Lung (tissue), 12 donors: Measurements from ENCODE around the gene HPSE2. TPM values are rescaled to one million over a fixed set of nuclear protein-coding genes. Genes with fewer than 3 reads are reported as not detected.

Experiments used
- ATAC-seq: fragments of 200-7000 bp; cut with Tn5 transposase; one replicate; pipeline ENCODE4 v1.9.1; 2020; ENCODE audit warnings: moderate number of reproducible peaks; ENCODE audit not compliant: insufficient read depth, low FRiP score
- DNase-seq, 3 donors: peaks; one replicate each; pipeline ENCODE4 v3.0.0-alpha.2; 2013 to 2017
- H3K27ac ChIP-seq, 2 donors: one replicate each; pipeline ENCODE4 v1.5.1; 2013; ENCODE audit warnings: mild to moderate bottlenecking in 2 of 2, moderate library complexity in 2 of 2, control low read depth in 1 of 2, inconsistent platforms in 1 of 2, low read depth in 1 of 2, low read length in 1 of 2
- H3K27me3 ChIP-seq, 3 donors: one replicate each; pipeline ENCODE4 v1.5.1; 2013; ENCODE audit warnings: low read length in 2 of 3; ENCODE audit not compliant: control insufficient read depth in 3 of 3, insufficient read depth in 3 of 3
- H3K36me3 ChIP-seq, 4 donors: one replicate each; pipeline ENCODE4 v1.5.1; 2013; ENCODE audit warnings: low read length in 4 of 4, mild to moderate bottlenecking in 1 of 4, moderate library complexity in 1 of 4; ENCODE audit not compliant: control insufficient read depth in 4 of 4, insufficient read depth in 4 of 4
- H3K4me1 ChIP-seq, 5 donors: one replicate each; pipeline ENCODE4 v1.5.1; 2013; ENCODE audit warnings: low read length in 5 of 5, mild to moderate bottlenecking in 2 of 5, moderate library complexity in 1 of 5; ENCODE audit not compliant: control insufficient read depth in 5 of 5, insufficient read depth in 5 of 5
- H3K4me3 ChIP-seq: one replicate; pipeline ENCODE4 v1.5.1; 2013; ENCODE audit warnings: mild to moderate bottlenecking, control low read depth, moderate library complexity
- H3K9ac ChIP-seq, 2 donors: one replicate each; pipeline ENCODE4 v1.5.1; 2013; ENCODE audit warnings: low read length in 2 of 2, control low read depth in 1 of 2; ENCODE audit not compliant: insufficient read depth in 1 of 2
- H3K9me3 ChIP-seq, 4 donors: one replicate each; pipeline ENCODE4 v1.5.1; 2013; ENCODE audit warnings: low read length in 3 of 4, mild to moderate bottlenecking in 1 of 4, moderate library complexity in 1 of 4; ENCODE audit not compliant: control insufficient read depth in 4 of 4, insufficient read depth in 3 of 4
- WGBS, 2 donors: extraction: QIAGEN DNeasy Blood & Tissue Kit; methylation state at CpG; one replicate each; pipeline ENCODE4 v1.1.7; 2013; 5-methylcytosine and 5-hydroxymethylcytosine counted together
- polyA plus RNA-seq, 2 donors: library from polyadenylated mRNA; stranded (reverse); fragments of 200-250 nt; gene quantifications; one replicate each; pipeline ENCODE4 v1.2.1, GENCODE V29; 2013
- total RNA-seq, 2 donors: library from RNA; depleted of rRNA in 1 of 2; stranded (reverse); fragments of >200 nt in 1 of 2; gene quantifications; one replicate each; pipeline ENCODE4 v1.2.1, GENCODE V29; 2014 to 2021
- TF ChIP-seq, protein P1 (sequence below): IDR thresholded peaks from 2 replicates; pipeline ENCODE4 v1.5.1; 2012; ENCODE audit warnings: mild to moderate bottlenecking; ENCODE audit errors: control extremely low read depth, extremely low read depth
- donor health status: control.
- donor health status: control.
- donor health status: Bipolar disorder and iron deficiency.
- donor health status: healthy.
- donor health status: DM: yes; HTN: yes; CAD: no.

The HPSE2 gene
- total and polyA plus RNA-seq, 4 donors: 0.32 to 47.3 (median 1.9) TPM

DNA sequence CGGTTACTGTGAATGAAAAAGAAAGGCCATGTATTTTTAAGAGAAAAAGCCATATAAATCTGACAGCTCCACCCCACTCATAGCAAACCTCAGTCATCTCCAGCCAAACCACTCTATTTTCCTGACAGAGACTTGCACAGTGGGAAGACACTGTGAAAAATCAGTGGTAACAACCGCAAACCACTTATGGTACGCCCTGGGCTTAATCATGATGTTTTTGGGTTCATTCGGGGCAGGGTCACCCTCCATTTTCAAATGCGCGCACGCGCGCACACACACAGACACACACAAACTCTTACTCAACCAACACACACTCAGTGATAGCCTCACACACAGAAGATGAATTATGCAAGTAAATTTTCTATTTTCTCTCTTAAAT, 706.9 kb downstream of the HPSE2 start:
- Histone ChIP-seq H3K9ac (no peak overlapping the region), H3K4me1 (peaks cover 0 to 3% (median 0%) of the 10 kb centered on the region in 5 donors), H3K27ac (no peak overlapping the region), H3K27me3 (no peaks in the 10 kb centered on the region), H3K36me3 (no peaks in the 10 kb centered on the region), H3K9me3 (no peaks in the 10 kb centered on the region), H3K4me3 (no peak overlapping the region)
- TF ChIP-seq, protein P1, sequence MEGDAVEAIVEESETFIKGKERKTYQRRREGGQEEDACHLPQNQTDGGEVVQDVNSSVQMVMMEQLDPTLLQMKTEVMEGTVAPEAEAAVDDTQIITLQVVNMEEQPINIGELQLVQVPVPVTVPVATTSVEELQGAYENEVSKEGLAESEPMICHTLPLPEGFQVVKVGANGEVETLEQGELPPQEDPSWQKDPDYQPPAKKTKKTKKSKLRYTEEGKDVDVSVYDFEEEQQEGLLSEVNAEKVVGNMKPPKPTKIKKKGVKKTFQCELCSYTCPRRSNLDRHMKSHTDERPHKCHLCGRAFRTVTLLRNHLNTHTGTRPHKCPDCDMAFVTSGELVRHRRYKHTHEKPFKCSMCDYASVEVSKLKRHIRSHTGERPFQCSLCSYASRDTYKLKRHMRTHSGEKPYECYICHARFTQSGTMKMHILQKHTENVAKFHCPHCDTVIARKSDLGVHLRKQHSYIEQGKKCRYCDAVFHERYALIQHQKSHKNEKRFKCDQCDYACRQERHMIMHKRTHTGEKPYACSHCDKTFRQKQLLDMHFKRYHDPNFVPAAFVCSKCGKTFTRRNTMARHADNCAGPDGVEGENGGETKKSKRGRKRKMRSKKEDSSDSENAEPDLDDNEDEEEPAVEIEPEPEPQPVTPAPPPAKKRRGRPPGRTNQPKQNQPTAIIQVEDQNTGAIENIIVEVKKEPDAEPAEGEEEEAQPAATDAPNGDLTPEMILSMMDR: no peak
- DNase-seq (no peak), ATAC-seq (no peak)
- WGBS, 2 donors: 91 to 93% methylated on average over 9 of the region's 9 CpGs

GRCh38 chr10:98528166-98528804, 707.4 kb downstream of the HPSE2 start:
- Histone ChIP-seq H3K27me3 (no peaks in the 10 kb centered on the region), H3K9ac (no peak overlapping the region), H3K27ac (no peak overlapping the region), H3K4me1 (peaks cover 0 to 3% (median 0%) of the 10 kb centered on the region in 5 donors), H3K4me3 (no peak overlapping the region), H3K36me3 (no peaks in the 10 kb centered on the region), H3K9me3 (no peaks in the 10 kb centered on the region)
- TF ChIP-seq, protein P1: no peak
- peak in 2 of 3 donors; percentile 13 to 29 for DNase-seq
- WGBS, 2 donors: 56 to 61% methylated on average over 8 of the region's 8 CpGs
- ATAC-seq: no peak

DNA sequence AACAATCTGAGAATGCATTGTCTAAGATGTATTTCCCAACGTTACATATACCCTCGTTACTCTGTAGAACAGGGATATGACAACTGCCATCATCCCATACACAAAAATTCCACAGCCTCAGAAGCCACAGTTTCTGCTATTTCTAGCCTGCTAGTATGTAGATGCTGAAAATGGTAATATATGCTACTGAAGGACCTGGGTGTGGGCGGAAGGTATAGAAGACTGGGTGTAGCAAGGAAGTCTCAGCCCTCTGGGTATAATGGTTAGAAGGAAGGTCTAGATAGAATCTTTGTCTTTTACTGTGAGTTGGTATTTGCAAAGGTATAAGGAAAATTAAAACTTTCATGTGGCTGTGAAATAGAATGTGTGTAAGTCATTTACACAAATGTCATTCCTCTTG, 709.7 kb downstream of the HPSE2 start:
- TF ChIP-seq, protein P1: no peak
- Histone ChIP-seq H3K4me3 (no peak overlapping the region), H3K9me3 (no peaks in the 10 kb centered on the region), H3K9ac (no peak overlapping the region), H3K4me1 (peaks cover 0 to 3% (median 0%) of the 10 kb centered on the region in 5 donors), H3K27ac (no peak overlapping the region), H3K36me3 (no peaks in the 10 kb centered on the region), H3K27me3 (no peaks in the 10 kb centered on the region)
- DNase-seq (no peak), ATAC-seq (no peak)
- WGBS, 2 donors: 88 to 93% methylated on average over 3 of the region's 3 CpGs

DNA sequence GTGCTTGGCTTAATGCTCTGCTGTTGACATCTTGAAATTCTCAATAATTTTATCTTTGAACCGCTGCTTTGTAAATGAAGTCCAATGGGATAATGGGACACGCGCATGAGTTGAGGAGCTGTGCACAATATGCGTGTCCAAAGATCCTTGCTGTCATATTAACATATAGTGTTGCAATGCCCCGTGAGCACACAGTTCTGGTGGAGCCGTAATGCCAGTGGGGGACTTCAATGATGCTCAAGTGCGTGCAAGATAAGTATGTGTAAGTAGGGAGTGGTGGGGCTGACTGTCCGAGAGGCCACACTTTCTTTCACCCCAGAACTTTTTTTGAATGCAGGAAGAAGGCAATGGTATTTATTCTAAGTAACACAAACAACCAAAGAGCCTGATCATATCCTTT, 711.5 kb downstream of the HPSE2 start:
- H3K27ac ChIP-seq: no peak overlapping the region
- H3K27me3 ChIP-seq: no peaks in the 10 kb centered on the region
- 83 to 91% methylated on average over 8 of the region's 8 CpGs for WGBS, 2 donors
- no peak overlapping the region for H3K4me3 ChIP-seq
- H3K36me3 ChIP-seq: no peaks in the 10 kb centered on the region
- no peak for ATAC-seq
- TF ChIP-seq, protein P1: no peak
- H3K9ac ChIP-seq: no peak overlapping the region
- no peak for DNase-seq
- peaks cover 0 to 3% (median 0%) of the 10 kb centered on the region in 5 donors for H3K4me1 ChIP-seq
- H3K9me3 ChIP-seq: no peaks in the 10 kb centered on the region
